Osteocyte (in vitro differentiated cells): ENCODE measurements around the gene PELI3. TPM values are rescaled to one million over a fixed set of nuclear protein-coding genes. Genes with fewer than 3 reads are reported as not detected.

ENCODE experiments used
- DNase-seq: peaks from one replicate; pipeline ENCODE4 v3.0.0; 2021; ENCODE audit warnings: mixed read lengths; ENCODE audit not compliant: unreplicated experiment; ENCODE audit errors: extremely low spot score
- H3K27ac Mint-ChIP-seq: one replicate; pipeline ENCODE4 v1.8.0; 2021; ENCODE audit warnings: mild to moderate bottlenecking, mixed read lengths; ENCODE audit not compliant: unreplicated experiment
- H3K27me3 Mint-ChIP-seq: one replicate; pipeline ENCODE4 v1.8.0; 2021; ENCODE audit warnings: mixed read lengths; ENCODE audit not compliant: unreplicated experiment
- H3K36me3 Mint-ChIP-seq: one replicate; pipeline ENCODE4 v1.8.0; 2021; ENCODE audit warnings: mixed read lengths; ENCODE audit not compliant: unreplicated experiment
- H3K4me1 Mint-ChIP-seq: one replicate; pipeline ENCODE4 v1.8.0; 2021; ENCODE audit warnings: mixed read lengths; ENCODE audit not compliant: unreplicated experiment
- H3K4me3 Mint-ChIP-seq: one replicate; pipeline ENCODE4 v1.8.0; 2021; ENCODE audit warnings: mild to moderate bottlenecking, moderate library complexity, mixed read lengths; ENCODE audit not compliant: unreplicated experiment
- H3K9me3 Mint-ChIP-seq: one replicate; pipeline ENCODE4 v1.8.0; 2021; ENCODE audit warnings: mixed read lengths; ENCODE audit not compliant: unreplicated experiment
- CTCF ChIP-seq: fragments of 200-600 bp; sonication (generic); IDR thresholded peaks from 2 replicates; pipeline ENCODE4 v1.5.0; 2021; ENCODE audit warnings: antibody characterized with exemption, mild to moderate bottlenecking, moderate library complexity
- total RNA-seq: library from RNA; stranded (reverse); gene quantifications from 2 replicates; pipeline ENCODE4 v1.2.1, GENCODE V29; 2021

The PELI3 gene
- total RNA-seq, 1 donor from 2014 or later: 13.6 TPM

- Mint-ChIP-seq H3K36me3 (no peaks in the 10 kb centered on the region), H3K27ac (no peak overlapping the region), H3K27me3 (peaks cover 57% of the 10 kb centered on the region), H3K4me3 (no peak overlapping the region), H3K4me1 (no peaks in the 10 kb centered on the region), H3K9me3 (peaks cover 4% of the 10 kb centered on the region)
- no peak for DNase-seq
- TF ChIP-seq CTCF: no peak
These were observed 18.2 kb upstream of the PELI3 start for GRCh38 chr11:66448523-66448922.

GRCh38 chr11:66450560-66450959 lies 16.1 kb upstream of the PELI3 start:
- H3K27ac Mint-ChIP-seq: no peak overlapping the region
- H3K36me3 Mint-ChIP-seq: no peaks in the 10 kb centered on the region
- DNase-seq: no peak
- H3K9me3 Mint-ChIP-seq: no peaks in the 10 kb centered on the region
- no peak for TF ChIP-seq CTCF
- H3K4me1 Mint-ChIP-seq: no peaks in the 10 kb centered on the region
- no peak overlapping the region for H3K4me3 Mint-ChIP-seq
- peaks cover 69% of the 10 kb centered on the region for H3K27me3 Mint-ChIP-seq

DNA sequence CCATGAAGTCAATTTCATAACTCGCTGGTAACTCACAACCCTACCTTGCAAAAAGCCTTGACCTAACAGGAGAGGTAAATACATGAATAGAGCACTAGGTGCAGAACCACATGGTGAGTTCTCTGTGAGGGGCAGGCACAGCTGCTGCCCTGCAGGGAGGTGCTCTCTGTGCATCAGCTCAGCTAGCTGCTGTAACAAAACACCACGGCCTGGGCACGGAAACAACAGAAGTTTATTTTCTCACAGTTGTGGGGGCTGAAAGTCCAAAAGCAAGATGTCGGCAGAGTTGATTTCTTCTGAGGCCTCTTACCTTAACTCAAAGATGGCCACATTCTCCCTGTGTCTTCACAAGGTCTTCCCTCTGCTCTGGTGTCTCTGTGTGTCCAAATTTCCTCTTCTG lies 15.0 kb upstream of the PELI3 start:
- no peak for DNase-seq
- Mint-ChIP-seq H3K4me3 (no peak overlapping the region), H3K36me3 (no peaks in the 10 kb centered on the region), H3K27me3 (peaks cover 60% of the 10 kb centered on the region), H3K27ac (no peak overlapping the region), H3K4me1 (no peaks in the 10 kb centered on the region), H3K9me3 (no peaks in the 10 kb centered on the region)
- TF ChIP-seq CTCF: no peak

- H3K4me1 Mint-ChIP-seq: no peaks in the 10 kb centered on the region
These were observed 12.5 kb upstream of the PELI3 start for GRCh38 chr11:66454247-66454646.

DNA sequence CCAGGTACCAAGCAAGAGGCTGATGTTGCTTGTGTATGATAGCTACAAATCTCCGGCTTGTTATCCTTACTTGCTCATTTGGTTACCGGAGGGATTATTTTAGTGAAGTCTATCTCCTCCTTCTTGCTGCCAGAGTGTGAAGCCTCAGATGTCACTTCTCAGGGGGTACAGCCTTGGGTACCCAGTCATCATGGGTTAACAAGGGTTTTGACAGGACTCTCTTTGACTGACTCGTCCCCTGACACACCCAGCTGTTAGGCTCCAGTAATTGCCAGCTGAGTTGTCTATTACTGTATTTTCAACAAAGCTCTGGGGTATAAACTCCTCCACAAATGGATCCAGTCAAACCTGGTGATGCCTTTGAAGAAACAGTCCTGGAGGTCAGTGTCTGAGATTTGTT lies 11.9 kb upstream of the PELI3 start:
- H3K27me3 Mint-ChIP-seq: peaks cover 45% of the 10 kb centered on the region
- H3K36me3 Mint-ChIP-seq: no peaks in the 10 kb centered on the region
- TF ChIP-seq CTCF: no peak
- DNase-seq: no peak
- H3K9me3 Mint-ChIP-seq: no peaks in the 10 kb centered on the region
- H3K4me1 Mint-ChIP-seq: no peaks in the 10 kb centered on the region
- no peak overlapping the region for H3K27ac Mint-ChIP-seq
- H3K4me3 Mint-ChIP-seq: no peak overlapping the region

More at GRCh38 chr11:66454247-66454646, 12.5 kb upstream of the PELI3 start:
- DNase-seq: no peak
- no peak overlapping the region for H3K27ac Mint-ChIP-seq
- no peak for TF ChIP-seq CTCF
- H3K27me3 Mint-ChIP-seq: peaks cover 47% of the 10 kb centered on the region
- no peak overlapping the region for H3K4me3 Mint-ChIP-seq
- H3K36me3 Mint-ChIP-seq: no peaks in the 10 kb centered on the region
- no peaks in the 10 kb centered on the region for H3K9me3 Mint-ChIP-seq
